Esophagus squamous epithelium (tissue), 5 donors: Measurements from ENCODE around the gene DENND1A. TPM values are rescaled to one million over a fixed set of nuclear protein-coding genes. Genes with fewer than 3 reads are reported as not detected.
"Not testable (repeated sequence)": the region's sequence is repeated elsewhere in the genome, so short reads cannot be mapped to it uniquely, and the experiment has no call there.

ENCODE experiments used
- DNase-seq: peaks from one replicate; lab custom pipeline; 2025; lab: John Stamatoyannopoulos, UW
- H3K27ac ChIP-seq, 4 donors: fragments of 200-600 bp; sonication (generic); one replicate each; pipeline ENCODE4 v1.5.1; 2016 to 2019; ENCODE audit warnings: mild to moderate bottlenecking in 1 of 4
- H3K27me3 ChIP-seq, 4 donors: fragments of 200-600 bp; sonication (generic); 1 replicate in 3 of 4; 2 replicates in 1 of 4; pipeline versions ENCODE4 v1.5.1 to v1.6.0; 2017 to 2021; ENCODE audit warnings: antibody characterized with exemption in 1 of 4
- H3K36me3 ChIP-seq, 3 donors: fragments of 200-600 bp; sonication (generic); one replicate each; pipeline ENCODE4 v1.5.1; 2016 to 2019
- H3K4me1 ChIP-seq, 3 donors: fragments of 200-600 bp; sonication (generic); one replicate each; pipeline ENCODE4 v1.5.1; 2017 to 2019
- H3K4me3 ChIP-seq, 4 donors: fragments of 200-600 bp; sonication (generic); 1 replicate in 3 of 4; 2 replicates in 1 of 4; pipeline ENCODE4 v1.5.1; 2016 to 2019; ENCODE audit warnings: mild to moderate bottlenecking in 2 of 4, moderate library complexity in 1 of 4
- H3K9me3 ChIP-seq, 3 donors: fragments of 200-600 bp; sonication (generic); one replicate each; pipeline ENCODE4 v1.5.1; 2016 to 2019
- POLR2A ChIP-seq, 4 donors: fragments of 450-650 bp; IDR thresholded peaks; one replicate each; pipeline ENCODE4 v1.6.1; 2017; ENCODE audit warnings: antibody characterized with exemption in 4 of 4, mild to moderate bottlenecking in 4 of 4, moderate library complexity in 3 of 4
- WGBS, 2 donors: methylation state at CpG; one replicate each; pipeline ENCODE4 v1.1.5; 2018; 5-methylcytosine and 5-hydroxymethylcytosine counted together
- intact Hi-C: fragments of 100-400 bp; cut with DNase I; formaldehyde crosslinking; loops from one replicate; pipeline ENCODE4 v1.15.0; 2022
- total RNA-seq, 4 donors: library from RNA; depleted of rRNA; stranded (reverse); fragments of >200 nt; gene quantifications; one replicate each; pipeline ENCODE4 v1.1.0, GENCODE V29; 2016
- TF ChIP-seq, protein P1 (sequence below), 6 experiments: fragments of 450-650 bp in 4 of 6; fragments of 200-600 bp in 2 of 6; sonication (generic) in 2 of 6; IDR thresholded peaks; one replicate each; pipeline ENCODE4 v1.5.1; 2016 to 2019; ENCODE audit warnings: antibody characterized with exemption in 6 of 6, mild to moderate bottlenecking in 4 of 6, moderate library complexity in 4 of 6
- donor health status: DM: yes; HTN: yes; CAD: no.

The DENND1A gene
- total RNA-seq, 4 donors from 2014 or later: 5.3 to 16.0 (median 12.9) TPM

DNA sequence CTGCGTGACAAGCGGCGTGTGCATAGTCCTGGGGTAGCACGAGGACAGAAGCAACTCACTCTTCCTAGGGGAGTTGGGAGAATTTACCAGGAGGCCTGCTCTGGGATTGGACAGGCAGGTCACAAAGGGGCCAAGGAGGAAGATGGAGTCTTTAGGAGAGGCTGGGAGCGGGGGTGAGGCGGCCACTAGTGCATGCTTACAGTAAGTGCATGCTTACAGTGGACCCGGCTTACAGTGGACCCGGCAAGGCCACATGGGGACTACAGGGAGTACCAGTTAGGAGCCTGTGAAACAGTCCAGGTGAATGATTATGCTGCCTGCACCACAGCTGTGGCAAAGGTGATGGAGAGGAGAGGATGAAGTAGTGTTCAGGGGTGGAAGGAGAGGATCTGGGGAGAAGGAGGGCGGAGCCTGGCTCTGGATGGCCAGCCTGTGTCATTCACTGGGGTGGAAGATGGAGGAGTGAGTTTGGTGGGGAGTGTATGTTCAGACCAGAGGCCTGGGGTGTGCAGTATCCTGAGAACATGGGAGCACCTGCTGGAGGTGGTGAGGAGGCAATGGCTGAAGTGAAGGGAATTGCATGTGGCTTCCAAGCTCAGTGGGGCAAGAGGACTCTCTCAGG, 495.2 kb downstream of the DENND1A start:
- no peak overlapping the region for H3K27ac ChIP-seq
- H3K4me1 ChIP-seq: no peaks in the 10 kb centered on the region
- WGBS, 2 donors: 93 to 97% methylated on average over 7 to 9 of the region's 9 CpGs
- no peaks in the 10 kb centered on the region for H3K27me3 ChIP-seq
- H3K4me3 ChIP-seq: no peak overlapping the region
- intact Hi-C loops: no loop called here
- TF ChIP-seq, protein P1, sequence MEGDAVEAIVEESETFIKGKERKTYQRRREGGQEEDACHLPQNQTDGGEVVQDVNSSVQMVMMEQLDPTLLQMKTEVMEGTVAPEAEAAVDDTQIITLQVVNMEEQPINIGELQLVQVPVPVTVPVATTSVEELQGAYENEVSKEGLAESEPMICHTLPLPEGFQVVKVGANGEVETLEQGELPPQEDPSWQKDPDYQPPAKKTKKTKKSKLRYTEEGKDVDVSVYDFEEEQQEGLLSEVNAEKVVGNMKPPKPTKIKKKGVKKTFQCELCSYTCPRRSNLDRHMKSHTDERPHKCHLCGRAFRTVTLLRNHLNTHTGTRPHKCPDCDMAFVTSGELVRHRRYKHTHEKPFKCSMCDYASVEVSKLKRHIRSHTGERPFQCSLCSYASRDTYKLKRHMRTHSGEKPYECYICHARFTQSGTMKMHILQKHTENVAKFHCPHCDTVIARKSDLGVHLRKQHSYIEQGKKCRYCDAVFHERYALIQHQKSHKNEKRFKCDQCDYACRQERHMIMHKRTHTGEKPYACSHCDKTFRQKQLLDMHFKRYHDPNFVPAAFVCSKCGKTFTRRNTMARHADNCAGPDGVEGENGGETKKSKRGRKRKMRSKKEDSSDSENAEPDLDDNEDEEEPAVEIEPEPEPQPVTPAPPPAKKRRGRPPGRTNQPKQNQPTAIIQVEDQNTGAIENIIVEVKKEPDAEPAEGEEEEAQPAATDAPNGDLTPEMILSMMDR (IDR thresholded peaks at IDR 0.05): no peak
- TF ChIP-seq POLR2A (IDR thresholded peaks at IDR 0.05): no peak
- H3K36me3 ChIP-seq: peaks cover 0 to 79% (median 0%) of the 10 kb centered on the region in 3 donors
- DNase-seq: no peak
- H3K9me3 ChIP-seq: no peaks in the 10 kb centered on the region

DNA sequence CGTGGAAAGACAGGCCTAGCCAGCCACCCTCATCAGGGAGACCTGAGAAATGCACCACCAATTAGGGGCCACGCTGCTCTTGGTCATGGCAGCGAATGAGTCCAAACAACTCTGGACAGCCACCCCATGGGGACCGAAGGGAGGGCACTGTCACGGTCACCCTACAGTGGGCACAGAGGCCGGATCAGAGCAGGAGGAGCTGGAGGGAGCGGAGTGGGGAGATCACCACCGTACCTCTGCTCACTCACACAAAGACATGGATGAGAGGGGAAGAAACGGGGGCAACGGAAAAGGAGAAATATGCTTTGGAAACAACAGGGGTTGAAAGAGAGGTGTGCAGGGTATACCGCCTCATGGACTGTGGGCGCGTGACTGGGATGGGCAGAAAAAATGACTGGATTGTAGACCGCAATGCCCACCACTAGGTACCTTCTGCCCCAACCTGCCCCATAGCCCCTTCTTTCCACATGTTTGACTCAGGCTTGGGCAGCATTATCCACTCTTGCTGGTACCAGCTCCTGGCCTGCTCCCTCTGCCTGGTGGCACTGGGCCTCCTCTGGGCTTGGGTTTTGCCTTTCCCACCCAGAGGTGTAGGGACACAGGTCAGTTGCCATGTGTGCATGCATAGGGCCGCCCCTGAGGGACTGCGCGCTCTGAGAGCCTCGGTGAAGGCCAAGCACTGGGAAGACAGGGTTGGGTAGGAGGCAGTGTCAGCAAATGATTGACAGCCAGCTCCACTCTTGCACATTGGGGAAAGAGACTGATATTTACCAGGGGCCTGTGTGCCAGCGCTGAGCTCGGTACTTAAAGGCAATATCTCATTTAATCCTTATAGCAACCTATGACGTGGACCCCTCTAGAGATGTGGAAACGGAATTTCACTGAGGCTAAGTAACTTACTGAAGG, 497.3 kb downstream of the DENND1A start:
- no peaks in the 10 kb centered on the region for H3K27me3 ChIP-seq
- H3K27ac ChIP-seq: no peak overlapping the region
- no peak for DNase-seq
- no peak overlapping the region for H3K4me3 ChIP-seq
- TF ChIP-seq POLR2A (IDR thresholded peaks at IDR 0.05): no peak
- peaks cover 0 to 63% (median 0%) of the 10 kb centered on the region in 3 donors for H3K36me3 ChIP-seq
- no peaks in the 10 kb centered on the region for H3K4me1 ChIP-seq
- intact Hi-C loops: no loop called here
- peaks cover 0 to 5% (median 0%) of the 10 kb centered on the region in 3 donors for H3K9me3 ChIP-seq
- WGBS, 2 donors: 92 to 98% methylated on average over 15 of the region's 22 CpGs

DNA sequence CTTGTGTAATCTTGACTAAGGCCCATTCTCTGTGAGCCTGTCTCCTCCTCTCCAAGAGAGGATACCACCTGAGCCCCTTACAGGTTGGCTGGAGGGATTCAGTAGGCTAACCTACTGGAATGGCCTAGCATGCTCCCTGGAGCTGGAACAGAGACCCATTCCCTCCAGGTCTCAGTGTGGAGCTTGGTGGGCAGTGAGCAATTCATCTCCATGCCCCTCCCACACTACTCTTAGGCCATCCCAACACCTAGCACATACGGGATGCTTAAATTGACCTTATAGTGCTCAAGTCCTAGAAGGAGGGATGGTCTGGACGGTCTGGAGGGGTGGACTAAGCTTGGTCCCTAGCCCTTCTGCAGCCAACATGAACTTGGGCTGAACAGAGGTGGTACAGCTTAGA, 498.3 kb downstream of the DENND1A start:
- Histone ChIP-seq H3K27ac (no peak overlapping the region), H3K4me3 (no peak overlapping the region), H3K4me1 (no peaks in the 10 kb centered on the region), H3K36me3 (peaks cover 0 to 53% (median 0%) of the 10 kb centered on the region in 3 donors), H3K9me3 (peaks cover 0 to 5% (median 0%) of the 10 kb centered on the region in 3 donors), H3K27me3 (no peaks in the 10 kb centered on the region)
- no peak for TF ChIP-seq POLR2A (IDR thresholded peaks at IDR 0.05)
- TF ChIP-seq, protein P1 (IDR thresholded peaks at IDR 0.05): no peak
- intact Hi-C loops: no loop called here
- no peak for DNase-seq
- WGBS, 2 donors: 67% methylated on average over 1 of the region's 2 CpGs; no CpG with 5 or more reads in 1 of the 2 donors

DNA sequence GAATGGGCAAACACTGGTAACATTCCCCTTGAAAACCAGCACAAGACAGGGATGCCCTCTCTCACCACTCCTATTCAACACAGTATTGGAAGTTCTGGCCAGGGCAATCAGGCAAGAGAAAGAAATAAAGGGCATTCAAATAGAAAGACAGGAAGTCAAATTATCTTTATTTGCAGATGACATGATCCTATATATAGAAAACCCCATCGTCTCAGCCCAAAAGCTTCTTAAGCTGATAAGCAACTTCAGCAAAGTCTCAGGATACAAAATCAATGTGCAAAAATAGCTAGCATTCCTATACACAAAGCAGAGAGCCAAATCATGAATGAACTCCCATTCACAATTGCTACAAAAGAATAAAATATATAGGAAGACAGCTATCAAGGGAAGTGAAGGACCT, 501.5 kb downstream of the DENND1A start:
- H3K27me3 ChIP-seq, H3K9me3 ChIP-seq, H3K27ac ChIP-seq, intact Hi-C loops, H3K4me1 ChIP-seq, DNase-seq, H3K4me3 ChIP-seq: not testable (repeated sequence)
- WGBS, 2 donors: 60 to 88% methylated on average over 1 of the region's 1 CpG
- peaks cover 0 to 40% (median 0%) of the 10 kb centered on the region in 3 donors for H3K36me3 ChIP-seq

DNA sequence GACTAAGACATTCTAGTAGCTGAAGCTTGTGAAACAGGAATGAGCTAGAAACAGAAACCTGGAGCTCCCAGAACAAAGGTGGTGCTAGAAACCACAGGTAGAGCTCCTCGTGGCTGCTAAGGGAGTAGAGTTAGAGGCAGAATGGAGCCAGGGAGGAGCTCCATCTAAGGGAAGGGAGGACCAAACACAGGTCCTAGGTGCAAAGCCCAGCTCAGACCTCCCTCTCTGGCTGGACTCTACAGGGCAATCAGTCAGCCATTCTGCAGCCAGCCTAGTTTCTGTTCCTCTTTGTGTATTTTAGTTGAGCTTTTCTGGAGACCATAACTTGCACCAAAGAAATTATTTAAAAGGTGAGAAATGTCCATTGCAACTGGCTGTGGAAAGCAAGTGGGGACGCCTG, 503.5 kb downstream of the DENND1A start:
- 53 to 61% methylated on average over 2 of the region's 2 CpGs for WGBS, 2 donors

More for the DNA sequence above, 503.5 kb downstream of the DENND1A start:
- Histone ChIP-seq H3K27ac (no peak overlapping the region), H3K36me3 (peaks cover 0 to 36% (median 0%) of the 10 kb centered on the region in 3 donors), H3K4me3 (no peak overlapping the region), H3K4me1 (no peaks in the 10 kb centered on the region), H3K9me3 (peaks cover 0 to 5% (median 0%) of the 10 kb centered on the region in 3 donors), H3K27me3 (no peaks in the 10 kb centered on the region)
- intact Hi-C loops: no loop called here
- TF ChIP-seq, protein P1 (IDR thresholded peaks at IDR 0.05): no peak
- TF ChIP-seq POLR2A (IDR thresholded peaks at IDR 0.05): no peak
- DNase-seq: no peak
